Measurements from ENCODE around the gene FAM81A. TPM values are rescaled to one million over a fixed set of nuclear protein-coding genes. Genes with fewer than 3 reads are reported as not detected.

FAM81A gene
- total RNA-seq, 1 donor from 2014 or later, result 0.49 TPM

DNA sequence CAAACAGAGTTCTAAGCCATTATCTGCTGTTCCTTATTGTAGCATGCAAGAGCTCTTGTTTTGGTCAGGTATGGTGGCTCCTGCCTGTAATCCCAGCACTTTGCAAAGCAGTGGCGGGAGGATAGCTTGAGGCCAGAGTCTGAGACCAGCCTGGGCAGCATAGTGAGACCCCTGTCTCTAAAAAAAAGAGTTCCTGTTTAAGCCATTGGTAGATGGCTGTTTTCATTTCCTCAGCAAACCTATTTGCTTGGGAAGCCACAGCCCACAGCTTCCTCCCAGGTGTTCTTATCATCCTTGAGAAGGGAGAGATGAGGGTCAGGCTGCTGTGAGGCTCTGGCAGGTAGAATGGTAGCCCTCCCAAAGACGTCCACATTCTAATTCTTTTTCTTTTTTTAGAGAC is 24.4 kb upstream of the FAM81A start:
- Histone ChIP-seq H3K9me3 (no peaks in the 10 kb centered on the region), H3K4me1 (no peaks in the 10 kb centered on the region), H3K36me3 (no peaks in the 10 kb centered on the region), H3K27ac (no peak overlapping the region), H3K4me3 (no peak overlapping the region), H3K27me3 (no peaks in the 10 kb centered on the region)
- intact Hi-C loops (cut with DNase I), result no loop called here
- DNase-seq (ENCODE audit: extremely low spot score in 2 of 2), result no peak
- TF ChIP-seq POLR2A (IDR thresholded peaks at IDR 0.05), result no peak
- no peak for TF ChIP-seq POLR2AphosphoS5 (IDR thresholded peaks at IDR 0.05; ENCODE audit: insufficient read depth in 1 of 2, low read depth in 1 of 2)
- TF ChIP-seq, protein P1, sequence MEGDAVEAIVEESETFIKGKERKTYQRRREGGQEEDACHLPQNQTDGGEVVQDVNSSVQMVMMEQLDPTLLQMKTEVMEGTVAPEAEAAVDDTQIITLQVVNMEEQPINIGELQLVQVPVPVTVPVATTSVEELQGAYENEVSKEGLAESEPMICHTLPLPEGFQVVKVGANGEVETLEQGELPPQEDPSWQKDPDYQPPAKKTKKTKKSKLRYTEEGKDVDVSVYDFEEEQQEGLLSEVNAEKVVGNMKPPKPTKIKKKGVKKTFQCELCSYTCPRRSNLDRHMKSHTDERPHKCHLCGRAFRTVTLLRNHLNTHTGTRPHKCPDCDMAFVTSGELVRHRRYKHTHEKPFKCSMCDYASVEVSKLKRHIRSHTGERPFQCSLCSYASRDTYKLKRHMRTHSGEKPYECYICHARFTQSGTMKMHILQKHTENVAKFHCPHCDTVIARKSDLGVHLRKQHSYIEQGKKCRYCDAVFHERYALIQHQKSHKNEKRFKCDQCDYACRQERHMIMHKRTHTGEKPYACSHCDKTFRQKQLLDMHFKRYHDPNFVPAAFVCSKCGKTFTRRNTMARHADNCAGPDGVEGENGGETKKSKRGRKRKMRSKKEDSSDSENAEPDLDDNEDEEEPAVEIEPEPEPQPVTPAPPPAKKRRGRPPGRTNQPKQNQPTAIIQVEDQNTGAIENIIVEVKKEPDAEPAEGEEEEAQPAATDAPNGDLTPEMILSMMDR (IDR thresholded peaks at IDR 0.05), result no peak

DNA sequence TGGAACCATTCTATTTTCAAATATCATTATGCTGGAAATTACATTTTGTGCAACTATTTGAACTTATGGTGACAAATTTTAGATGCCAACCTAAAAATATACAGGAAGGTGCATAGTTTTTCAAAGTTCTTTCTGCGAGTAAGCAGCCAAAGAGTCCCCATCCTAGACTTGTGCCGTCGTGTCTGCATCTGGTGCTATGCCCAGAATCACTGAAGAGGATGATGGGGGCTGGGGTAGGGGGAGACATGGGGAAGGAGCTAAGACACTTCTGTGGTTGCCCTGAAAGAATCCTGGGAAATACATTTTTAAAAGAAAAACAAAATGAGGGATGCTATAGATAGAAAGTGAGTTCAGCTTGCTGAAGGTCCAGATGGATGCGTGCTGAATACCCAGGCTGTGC is 21.2 kb upstream of the FAM81A start:
- no peak overlapping the region for H3K27ac ChIP-seq
- no peaks in the 10 kb centered on the region for H3K36me3 ChIP-seq
- no peaks in the 10 kb centered on the region for H3K27me3 ChIP-seq
- no peaks in the 10 kb centered on the region for H3K4me1 ChIP-seq
- intact Hi-C loops (cut with DNase I), result no loop called here
- no peak for TF ChIP-seq POLR2AphosphoS5 (IDR thresholded peaks at IDR 0.05; ENCODE audit: insufficient read depth in 1 of 2, low read depth in 1 of 2)
- TF ChIP-seq, protein P1 (IDR thresholded peaks at IDR 0.05), result no peak
- no peak for TF ChIP-seq POLR2A (IDR thresholded peaks at IDR 0.05)
- H3K9me3 ChIP-seq, result no peaks in the 10 kb centered on the region
- DNase-seq (ENCODE audit: extremely low spot score in 2 of 2), result no peak
- H3K4me3 ChIP-seq, result no peak overlapping the region

DNA sequence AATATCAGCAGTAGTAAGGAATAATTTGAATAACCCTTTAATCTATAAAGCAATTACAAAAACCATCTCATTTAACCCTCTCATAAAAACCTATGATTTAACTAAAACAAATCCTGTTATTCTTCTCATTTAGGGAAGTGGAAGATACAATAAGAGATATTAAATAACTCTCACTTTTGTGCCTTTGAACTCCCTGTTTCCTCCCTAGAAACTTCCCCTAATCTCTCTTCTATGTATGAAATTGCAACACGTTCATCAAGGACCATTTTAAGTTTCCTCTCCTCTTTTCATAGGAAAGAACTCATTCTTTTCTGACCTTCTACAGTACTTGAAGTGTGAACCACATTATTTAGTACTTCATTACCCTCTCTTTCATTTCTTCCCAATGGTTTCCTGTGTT is 18.8 kb upstream of the FAM81A start:
- TF ChIP-seq, protein P1 (IDR thresholded peaks at IDR 0.05), result no peak
- TF ChIP-seq POLR2A (IDR thresholded peaks at IDR 0.05) (no peak), POLR2AphosphoS5 (IDR thresholded peaks at IDR 0.05; ENCODE audit: insufficient read depth in 1 of 2, low read depth in 1 of 2) (no peak)
- H3K4me1 ChIP-seq, result no peaks in the 10 kb centered on the region
- no peaks in the 10 kb centered on the region for H3K36me3 ChIP-seq
- intact Hi-C loops (cut with DNase I), result no loop called here
- H3K4me3 ChIP-seq, result no peak overlapping the region
- DNase-seq (ENCODE audit: extremely low spot score in 2 of 2), result no peak
- H3K9me3 ChIP-seq, result no peaks in the 10 kb centered on the region
- H3K27ac ChIP-seq, result no peak overlapping the region
- no peaks in the 10 kb centered on the region for H3K27me3 ChIP-seq

DNA sequence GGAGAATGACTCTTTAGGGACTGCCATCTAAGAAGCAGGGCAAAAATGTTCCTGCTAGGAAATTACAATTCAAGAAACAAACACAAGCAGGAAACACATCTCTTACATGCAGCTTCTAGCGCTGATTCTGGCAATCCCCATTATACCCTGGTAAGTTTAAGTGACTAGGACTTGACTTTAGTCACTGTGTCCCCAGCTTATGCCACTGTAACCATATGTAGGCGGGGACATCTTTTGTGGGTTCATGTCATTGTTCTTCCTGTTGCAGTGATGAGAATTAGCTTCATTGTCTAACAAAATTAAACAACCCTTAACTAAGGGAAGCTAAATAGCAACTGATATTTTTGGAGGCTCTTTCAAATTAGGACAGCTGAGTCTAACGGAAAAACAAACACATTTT is 17.9 kb upstream of the FAM81A start:
- Histone ChIP-seq H3K27ac (no peak overlapping the region), H3K4me3 (no peak overlapping the region), H3K9me3 (no peaks in the 10 kb centered on the region), H3K36me3 (no peaks in the 10 kb centered on the region), H3K4me1 (no peaks in the 10 kb centered on the region), H3K27me3 (no peaks in the 10 kb centered on the region)
- intact Hi-C loops (cut with DNase I), result no loop called here
- TF ChIP-seq POLR2AphosphoS5 (IDR thresholded peaks at IDR 0.05; ENCODE audit: insufficient read depth in 1 of 2, low read depth in 1 of 2) (no peak), POLR2A (IDR thresholded peaks at IDR 0.05) (no peak)
- TF ChIP-seq, protein P1 (IDR thresholded peaks at IDR 0.05), result no peak
- DNase-seq (ENCODE audit: extremely low spot score in 2 of 2), result no peak

DNA sequence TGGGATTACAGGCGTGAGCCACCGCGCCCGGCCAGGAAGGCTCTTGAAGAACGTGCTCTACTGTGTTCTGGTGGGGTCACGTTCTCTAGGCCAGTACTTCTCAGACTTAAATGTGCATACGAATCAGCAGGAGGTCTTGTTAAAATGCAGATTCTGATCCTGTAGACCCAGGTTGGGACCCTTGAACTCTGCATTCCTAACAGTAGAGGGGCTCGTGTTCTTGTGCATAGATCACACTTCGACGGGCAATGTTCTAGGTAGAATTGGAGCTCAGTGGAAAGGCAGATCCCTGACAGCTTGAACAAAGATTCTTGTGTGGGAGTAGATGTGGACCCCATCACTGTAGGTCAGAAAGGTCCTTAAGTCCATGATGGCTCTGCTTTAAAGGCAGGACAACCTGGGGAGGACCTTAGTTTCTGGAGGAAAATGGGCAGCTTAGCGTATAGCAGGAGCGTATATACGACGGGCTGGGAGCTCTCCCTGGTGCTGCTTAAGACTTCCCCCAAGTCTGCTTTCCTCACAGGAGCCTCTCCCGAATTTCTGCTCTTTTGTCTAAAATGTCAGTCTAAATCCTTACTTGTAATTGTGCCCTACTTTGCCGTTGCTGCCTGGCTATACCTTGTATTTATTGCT is 16.9 kb upstream of the FAM81A start:
- Histone ChIP-seq H3K9me3 (no peaks in the 10 kb centered on the region), H3K36me3 (no peaks in the 10 kb centered on the region), H3K4me1 (no peaks in the 10 kb centered on the region), H3K4me3 (no peak overlapping the region), H3K27me3 (no peaks in the 10 kb centered on the region), H3K27ac (no peak overlapping the region)
- TF ChIP-seq POLR2AphosphoS5 (IDR thresholded peaks at IDR 0.05; ENCODE audit: insufficient read depth in 1 of 2, low read depth in 1 of 2), result no peak
- TF ChIP-seq, protein P1 (IDR thresholded peaks at IDR 0.05), result no peak
- TF ChIP-seq POLR2A (IDR thresholded peaks at IDR 0.05), result no peak
- DNase-seq (ENCODE audit: extremely low spot score in 2 of 2), result no peak
- intact Hi-C loops (cut with DNase I), result no loop called here
